Nephron progenitor cell (in vitro differentiated cells): Measurements from ENCODE around the gene HOXA13.

ENCODE experiments used
- DNase-seq: peaks from one replicate; pipeline ENCODE4 v3.0.0; 2021
- H3K27ac Mint-ChIP-seq: 2 replicates; pipeline ENCODE4 v1.8.0; 2021; ENCODE audit warnings: mild to moderate bottlenecking, moderate library complexity, mixed read lengths
- H3K27me3 Mint-ChIP-seq: 2 replicates; pipeline ENCODE4 v1.8.0; 2021; ENCODE audit warnings: mild to moderate bottlenecking, low read depth, mixed read lengths; ENCODE audit not compliant: poor library complexity
- H3K36me3 Mint-ChIP-seq: 2 replicates; pipeline ENCODE4 v1.8.0; 2021; ENCODE audit warnings: low read depth, mixed read lengths
- H3K4me1 Mint-ChIP-seq: 2 replicates; pipeline ENCODE4 v1.8.0; 2021; ENCODE audit warnings: mixed read lengths
- H3K4me3 Mint-ChIP-seq: 2 replicates; pipeline ENCODE4 v1.8.0; 2021; ENCODE audit warnings: mild to moderate bottlenecking, moderate library complexity, mixed read lengths
- H3K9me3 Mint-ChIP-seq: 2 replicates; pipeline ENCODE4 v1.8.0; 2021; ENCODE audit warnings: mild to moderate bottlenecking, moderate library complexity, mixed read lengths
- CTCF ChIP-seq: fragments of 200-600 bp; sonication (generic); IDR thresholded peaks from 2 replicates; pipeline ENCODE4 v1.5.0; 2021; ENCODE audit warnings: antibody characterized with exemption

The HOXA13 gene

GRCh38 chr7:27221201-27221797, 21.4 kb upstream of the HOXA13 start:
- Mint-ChIP-seq H3K4me3 (no peak overlapping the region), H3K9me3 (peaks cover 3% of the 10 kb centered on the region), H3K36me3 (no peaks in the 10 kb centered on the region), H3K4me1 (peaks cover 5% of the 10 kb centered on the region), H3K27me3 (peaks cover 100% of the 10 kb centered on the region), H3K27ac (no peak overlapping the region)
- TF ChIP-seq CTCF: no peak
- DNase-seq: no peak

- Mint-ChIP-seq H3K4me1 (peaks cover 5% of the 10 kb centered on the region), H3K4me3 (no peak overlapping the region), H3K9me3 (peaks cover 3% of the 10 kb centered on the region), H3K36me3 (no peaks in the 10 kb centered on the region), H3K27me3 (peaks cover 100% of the 10 kb centered on the region), H3K27ac (no peak overlapping the region)
- no peak for DNase-seq
- TF ChIP-seq CTCF: no peak
Observed at GRCh38 chr7:27220440-27220955, 20.6 kb upstream of the HOXA13 start.

- Mint-ChIP-seq H3K36me3 (no peaks in the 10 kb centered on the region), H3K27me3 (peaks cover 100% of the 10 kb centered on the region), H3K4me1 (peaks cover under 1% of the 10 kb centered on the region), H3K9me3 (peaks cover 3% of the 10 kb centered on the region), H3K27ac (no peak overlapping the region), H3K4me3 (no peak overlapping the region)
- TF ChIP-seq CTCF: no peak
- no peak for DNase-seq
Observed at GRCh38 chr7:27219821-27220220, 19.9 kb upstream of the HOXA13 start.

- H3K4me1 Mint-ChIP-seq: no peaks in the 10 kb centered on the region
- no peak overlapping the region for H3K4me3 Mint-ChIP-seq
- no peak for TF ChIP-seq CTCF
- H3K27me3 Mint-ChIP-seq: peaks cover 100% of the 10 kb centered on the region
- no peak for DNase-seq
- H3K9me3 Mint-ChIP-seq: peaks cover 3% of the 10 kb centered on the region
- H3K36me3 Mint-ChIP-seq: no peaks in the 10 kb centered on the region
- H3K27ac Mint-ChIP-seq: no peak overlapping the region
Observed at GRCh38 chr7:27217951-27218350, 18.1 kb upstream of the HOXA13 start.

GRCh38 chr7:27215356-27215755, 15.5 kb upstream of the HOXA13 start:
- no peak for DNase-seq
- Mint-ChIP-seq H3K27me3 (peaks cover 100% of the 10 kb centered on the region), H3K36me3 (no peaks in the 10 kb centered on the region), H3K9me3 (no peaks in the 10 kb centered on the region), H3K27ac (no peak overlapping the region), H3K4me1 (peaks cover 3% of the 10 kb centered on the region), H3K4me3 (no peak overlapping the region)
- TF ChIP-seq CTCF: no peak
